IgD-negative memory B cell (primary cell): ENCODE results near the gene ADAM23. TPM values are rescaled to one million over a fixed set of nuclear protein-coding genes. Genes with fewer than 3 reads are reported as not detected.

Experiments used
- H3K27ac Mint-ChIP-seq, 3 donors: one replicate each; pipeline ENCODE4 v1.8.0; 2020 to 2022; ENCODE audit warnings: mild to moderate bottlenecking in 3 of 3, mixed read lengths in 3 of 3, moderate library complexity in 1 of 3
- H3K27me3 Mint-ChIP-seq: one replicate; pipeline ENCODE4 v1.8.0; 2021; ENCODE audit warnings: mixed read lengths
- H3K36me3 Mint-ChIP-seq: one replicate; pipeline ENCODE4 v1.8.0; 2020; ENCODE audit warnings: mild to moderate bottlenecking, mixed read lengths
- H3K4me1 Mint-ChIP-seq, 3 donors: one replicate each; pipeline ENCODE4 v1.8.0; 2020 to 2022; ENCODE audit warnings: mixed read lengths in 3 of 3, mild to moderate bottlenecking in 1 of 3
- H3K4me3 Mint-ChIP-seq, 4 donors: one replicate each; pipeline ENCODE4 v1.8.0; 2020 to 2022; ENCODE audit warnings: mild to moderate bottlenecking in 4 of 4, mixed read lengths in 4 of 4, moderate library complexity in 3 of 4
- H3K9me3 Mint-ChIP-seq, 3 donors: one replicate each; pipeline ENCODE4 v1.8.0; 2020 to 2021; ENCODE audit warnings: mixed read lengths in 3 of 3, mild to moderate bottlenecking in 1 of 3
- polyA plus RNA-seq: library from polyadenylated mRNA; unstranded; fragments of 300-500 nt; fragmentation: Illumina TruSeq; gene quantifications from one replicate; pipeline ENCODE4 v1.2.3, GENCODE V29; 2021

The ADAM23 gene
- polyA plus RNA-seq, 1 donor from 2014 or later = not detected

DNA sequence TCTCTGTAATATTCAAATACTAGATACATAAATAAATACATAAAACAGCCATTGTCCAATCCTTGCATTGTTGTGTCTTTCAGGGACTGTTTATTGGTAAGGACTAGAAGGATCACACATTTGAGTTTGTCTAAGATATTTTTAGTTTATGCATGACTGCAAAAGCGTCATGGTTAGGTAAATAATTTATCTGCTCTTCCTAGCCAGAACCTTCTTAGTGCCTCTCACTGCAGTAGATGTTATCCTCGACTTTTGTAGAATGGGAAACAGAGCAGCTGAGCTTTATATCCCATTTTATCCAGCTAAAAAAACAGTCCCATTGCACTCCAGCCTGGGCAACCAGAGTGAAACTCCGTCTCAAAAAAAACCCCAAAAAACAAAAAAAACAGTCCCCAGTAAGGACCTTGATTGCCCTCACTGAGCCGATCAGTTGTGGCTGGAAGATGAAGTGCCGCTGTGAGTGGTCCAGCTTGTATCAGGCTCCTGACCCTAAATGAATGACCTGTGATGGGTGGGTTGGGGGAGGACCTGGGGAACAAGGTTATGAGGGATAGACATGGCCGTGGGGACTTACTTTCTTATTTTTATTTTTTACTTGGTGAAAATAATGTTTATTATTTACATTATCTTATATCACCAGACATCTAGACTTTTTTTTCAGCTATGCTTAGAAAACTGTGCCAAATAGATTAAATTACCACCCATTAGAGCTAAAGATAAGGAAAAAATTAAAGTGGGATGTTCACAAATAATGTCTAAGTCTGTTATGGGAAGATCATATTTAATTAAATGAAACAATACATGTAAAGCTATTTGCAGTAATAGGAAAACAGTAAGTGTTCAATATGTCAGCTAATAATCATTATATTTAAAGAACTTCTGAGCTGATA lies 10.9 kb upstream of the ADAM23 start:
- Mint-ChIP-seq H3K9me3 (peaks cover 0 to 2% (median 0%) of the 10 kb centered on the region in 3 donors), H3K4me3 (no peak overlapping the region), H3K36me3 (no peaks in the 10 kb centered on the region), H3K27ac (no peak overlapping the region), H3K27me3 (no peaks in the 10 kb centered on the region), H3K4me1 (no peaks in the 10 kb centered on the region)

GRCh38 chr2:206433190-206433589 lies 10.1 kb upstream of the ADAM23 start:
- no peaks in the 10 kb centered on the region for H3K4me1 Mint-ChIP-seq
- no peak overlapping the region for H3K4me3 Mint-ChIP-seq
- H3K36me3 Mint-ChIP-seq = no peaks in the 10 kb centered on the region
- H3K9me3 Mint-ChIP-seq = peaks cover 0 to 2% (median 0%) of the 10 kb centered on the region in 3 donors
- H3K27me3 Mint-ChIP-seq = no peaks in the 10 kb centered on the region
- no peak overlapping the region for H3K27ac Mint-ChIP-seq

DNA sequence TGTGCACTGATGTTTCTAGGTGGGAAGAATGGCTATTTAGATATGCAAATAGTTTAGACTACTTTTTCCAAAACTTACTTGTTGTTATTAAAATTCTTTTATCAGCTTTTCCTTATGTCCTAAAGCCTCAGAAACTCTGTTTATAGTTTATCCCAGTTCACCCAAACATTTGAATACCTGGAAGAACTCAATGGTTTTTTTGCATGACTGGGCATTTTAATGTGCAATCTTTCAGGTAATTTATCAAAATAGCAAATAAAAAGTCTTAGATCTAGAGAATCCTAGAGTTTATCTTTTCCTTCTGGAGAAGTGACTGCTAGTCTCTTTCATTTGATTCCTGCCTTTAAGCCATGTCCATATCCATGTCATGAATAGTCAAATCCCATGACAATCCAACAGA lies 9.6 kb upstream of the ADAM23 start:
- Mint-ChIP-seq H3K9me3 (peaks cover 0 to 2% (median 0%) of the 10 kb centered on the region in 3 donors), H3K27me3 (no peaks in the 10 kb centered on the region), H3K4me1 (no peaks in the 10 kb centered on the region), H3K36me3 (no peaks in the 10 kb centered on the region), H3K27ac (no peak overlapping the region), H3K4me3 (no peak overlapping the region)

GRCh38 chr2:206435742-206436141 lies 7.6 kb upstream of the ADAM23 start:
- H3K4me1 Mint-ChIP-seq = no peaks in the 10 kb centered on the region

DNA sequence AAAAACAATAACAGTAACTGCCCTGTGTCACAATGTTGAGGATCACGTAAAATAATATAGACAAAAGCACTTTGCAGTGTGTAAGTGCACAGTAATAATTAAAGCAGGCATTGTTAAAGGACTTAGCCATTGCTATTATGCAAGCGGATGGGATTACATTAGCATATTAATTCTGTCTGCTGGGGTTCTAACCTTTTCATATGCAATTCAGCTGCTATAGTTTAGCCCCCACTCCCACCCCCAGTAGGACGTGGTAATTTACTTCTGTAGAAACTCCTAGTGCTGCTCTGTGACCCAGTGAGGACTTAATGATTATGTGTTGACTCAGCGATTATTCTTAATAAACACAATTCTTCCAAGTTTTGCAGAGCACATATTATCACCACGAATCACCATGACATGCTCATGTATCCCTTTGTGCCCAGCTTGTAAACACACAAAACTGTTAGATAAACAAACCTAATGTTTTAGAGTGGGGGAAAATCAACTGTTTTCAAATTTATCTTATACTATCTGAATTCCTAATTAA lies 5.1 kb upstream of the ADAM23 start:
- Mint-ChIP-seq H3K27me3 (peaks cover 27% of the 10 kb centered on the region), H3K36me3 (no peaks in the 10 kb centered on the region), H3K9me3 (no peaks in the 10 kb centered on the region), H3K4me3 (no peak overlapping the region), H3K4me1 (peaks cover 0 to 8% (median 6%) of the 10 kb centered on the region in 3 donors), H3K27ac (no peak overlapping the region)

More at GRCh38 chr2:206435742-206436141, 7.6 kb upstream of the ADAM23 start:
- Mint-ChIP-seq H3K36me3 (no peaks in the 10 kb centered on the region), H3K27ac (no peak overlapping the region), H3K9me3 (no peaks in the 10 kb centered on the region), H3K4me3 (no peak overlapping the region), H3K27me3 (peaks cover 10% of the 10 kb centered on the region)

DNA sequence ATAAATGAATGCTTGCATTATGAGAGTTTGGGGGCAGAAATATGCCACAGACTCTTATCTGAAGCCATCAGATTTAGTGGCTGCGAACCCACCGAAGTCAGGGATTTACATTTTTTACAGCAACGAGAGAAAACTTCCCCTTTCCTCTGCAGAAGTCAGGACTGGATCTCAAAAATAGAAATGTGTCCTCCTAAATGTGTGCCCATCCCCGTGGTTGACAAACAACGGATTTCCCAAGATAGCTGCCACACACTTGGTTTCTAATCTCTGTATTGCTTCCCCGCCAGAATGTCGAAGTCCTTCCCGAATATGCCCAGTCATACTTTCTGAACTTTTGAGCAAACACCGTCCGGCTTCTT lies 879 bp upstream of the ADAM23 start:
- peaks cover 4 to 12% (median 10%) of the 10 kb centered on the region in 3 donors for H3K4me1 Mint-ChIP-seq
- H3K36me3 Mint-ChIP-seq = peaks cover 1% of the 10 kb centered on the region
- H3K4me3 Mint-ChIP-seq = peak overlapping the region; percentile 73 to 88 (median 75)
- no peaks in the 10 kb centered on the region for H3K9me3 Mint-ChIP-seq
- no peak overlapping the region for H3K27ac Mint-ChIP-seq
- H3K27me3 Mint-ChIP-seq = peaks cover 41% of the 10 kb centered on the region

DNA sequence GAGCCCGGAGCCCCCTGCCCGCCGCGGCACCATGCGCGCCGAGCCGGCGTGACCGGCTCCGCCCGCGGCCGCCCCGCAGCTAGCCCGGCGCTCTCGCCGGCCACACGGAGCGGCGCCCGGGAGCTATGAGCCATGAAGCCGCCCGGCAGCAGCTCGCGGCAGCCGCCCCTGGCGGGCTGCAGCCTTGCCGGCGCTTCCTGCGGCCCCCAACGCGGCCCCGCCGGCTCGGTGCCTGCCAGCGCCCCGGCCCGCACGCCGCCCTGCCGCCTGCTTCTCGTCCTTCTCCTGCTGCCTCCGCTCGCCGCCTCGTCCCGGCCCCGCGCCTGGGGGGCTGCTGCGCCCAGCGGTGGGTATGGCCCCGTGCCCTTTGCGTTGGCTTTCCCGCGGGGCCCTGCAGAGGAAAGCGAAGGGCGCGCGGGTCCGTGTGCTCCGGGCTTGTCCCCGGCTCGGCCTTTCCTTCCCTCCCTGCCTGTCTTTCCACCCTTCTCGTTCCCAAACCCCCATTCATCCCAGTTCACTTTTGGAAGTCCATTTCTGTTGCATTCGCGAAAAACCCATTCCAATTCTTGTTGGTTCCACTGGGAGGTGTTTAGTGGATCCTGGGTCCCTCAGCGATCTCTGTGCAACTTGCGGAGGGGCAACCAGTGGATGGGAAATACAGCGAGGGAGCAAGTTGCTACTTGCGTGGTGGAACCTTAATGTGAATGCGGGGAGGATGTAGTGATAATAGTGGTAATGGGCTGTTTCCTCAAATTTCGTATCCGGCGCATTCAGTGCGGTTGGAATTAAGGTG lies 599 bp downstream of the ADAM23 start:
- no peaks in the 10 kb centered on the region for H3K9me3 Mint-ChIP-seq
- peaks cover 4 to 12% (median 10%) of the 10 kb centered on the region in 3 donors for H3K4me1 Mint-ChIP-seq
- peaks cover 41% of the 10 kb centered on the region for H3K27me3 Mint-ChIP-seq
- H3K4me3 Mint-ChIP-seq = peak overlapping the region; percentile 77 to 90 (median 82)
- peaks cover 1% of the 10 kb centered on the region for H3K36me3 Mint-ChIP-seq
- no peak overlapping the region for H3K27ac Mint-ChIP-seq

- Mint-ChIP-seq H3K4me1 (peaks cover 4 to 12% (median 10%) of the 10 kb centered on the region in 3 donors), H3K4me3 (no peak overlapping the region), H3K36me3 (peaks cover 1% of the 10 kb centered on the region), H3K9me3 (peaks cover 0 to 3% (median 0%) of the 10 kb centered on the region in 3 donors), H3K27ac (no peak overlapping the region), H3K27me3 (peaks cover 34% of the 10 kb centered on the region)
These were observed 2.6 kb downstream of the ADAM23 start for GRCh38 chr2:206445948-206446347.

DNA sequence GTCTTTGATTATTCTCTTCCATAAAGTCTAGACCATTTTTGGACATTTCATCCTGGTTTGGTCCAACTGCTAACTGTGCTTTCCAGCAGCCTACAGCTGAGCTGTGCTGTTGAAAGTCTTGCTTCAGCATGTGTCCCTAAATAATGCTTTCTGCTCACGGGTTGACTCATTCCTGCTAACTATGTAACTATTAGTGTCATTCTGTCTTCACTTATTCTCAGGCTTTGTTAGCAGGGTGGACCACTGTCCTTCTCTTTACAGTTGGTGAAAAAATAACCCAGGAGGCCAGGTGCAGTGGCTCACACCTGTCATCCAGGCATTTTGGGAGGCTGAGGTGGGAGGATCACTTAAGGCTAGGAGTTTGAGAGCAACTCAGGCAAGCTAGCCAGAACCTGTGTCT lies 8.9 kb downstream of the ADAM23 start:
- no peak overlapping the region for H3K27ac Mint-ChIP-seq
- no peak overlapping the region for H3K4me3 Mint-ChIP-seq
- H3K4me1 Mint-ChIP-seq = peaks cover 0 to under 1% (median 0%) of the 10 kb centered on the region in 3 donors
- H3K27me3 Mint-ChIP-seq = peaks cover 6% of the 10 kb centered on the region
- H3K9me3 Mint-ChIP-seq = peaks cover 0 to 3% (median 0%) of the 10 kb centered on the region in 3 donors
- peaks cover 1% of the 10 kb centered on the region for H3K36me3 Mint-ChIP-seq

DNA sequence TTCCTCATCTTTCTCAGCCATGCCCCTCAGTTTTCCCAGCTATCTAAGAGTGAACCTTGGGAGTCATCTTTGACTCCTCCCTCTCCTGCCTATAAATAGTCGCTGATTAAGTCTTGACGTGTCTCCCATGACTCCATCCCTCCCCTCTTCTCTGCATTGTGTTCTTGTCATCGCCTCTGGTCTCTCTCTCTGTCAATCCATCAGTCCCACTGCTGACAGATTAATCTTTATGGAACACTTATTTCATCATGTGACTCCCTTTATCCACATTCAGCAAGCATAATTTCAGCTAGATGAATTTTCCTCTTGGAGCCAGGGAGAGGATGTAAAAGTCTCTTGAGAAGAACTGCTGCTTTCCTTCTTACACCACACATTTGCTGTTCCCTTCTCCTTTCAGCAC lies 9.4 kb downstream of the ADAM23 start:
- H3K4me1 Mint-ChIP-seq = peaks cover 0 to 3% (median 0%) of the 10 kb centered on the region in 3 donors
- H3K9me3 Mint-ChIP-seq = peaks cover 0 to 3% (median 0%) of the 10 kb centered on the region in 3 donors
- no peak overlapping the region for H3K4me3 Mint-ChIP-seq
- peaks cover 1% of the 10 kb centered on the region for H3K36me3 Mint-ChIP-seq
- no peak overlapping the region for H3K27ac Mint-ChIP-seq
- H3K27me3 Mint-ChIP-seq = peaks cover 6% of the 10 kb centered on the region

- Mint-ChIP-seq H3K4me3 (no peak overlapping the region), H3K36me3 (peaks cover 1% of the 10 kb centered on the region), H3K27me3 (peaks cover 2% of the 10 kb centered on the region), H3K9me3 (peaks cover 0 to 2% (median 0%) of the 10 kb centered on the region in 3 donors), H3K4me1 (peaks cover 0 to 3% (median 2%) of the 10 kb centered on the region in 3 donors), H3K27ac (no peak overlapping the region)
These were observed 12.9 kb downstream of the ADAM23 start for GRCh38 chr2:206456078-206456754.

DNA sequence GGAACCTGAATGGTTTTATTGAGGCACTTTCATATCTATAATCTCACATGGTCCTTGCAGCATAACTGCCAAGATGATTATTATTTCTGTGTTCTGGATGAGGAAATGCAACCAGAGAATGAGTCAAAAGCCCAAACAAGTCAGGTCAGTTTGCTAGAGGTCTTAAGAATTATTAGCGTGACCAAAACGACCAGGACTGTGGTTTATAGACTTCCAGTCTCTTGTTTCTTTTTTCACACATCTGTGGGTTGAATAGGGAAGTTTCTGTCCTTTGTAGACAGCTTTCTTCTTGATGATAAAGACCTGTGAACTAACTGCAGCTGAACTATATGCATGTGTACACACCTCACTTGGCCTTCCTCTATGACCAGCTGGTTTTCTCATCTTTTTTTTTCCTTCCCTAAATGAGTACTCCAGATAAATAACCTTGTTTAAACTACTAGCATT lies 13.9 kb downstream of the ADAM23 start:
- Mint-ChIP-seq H3K4me3 (no peak overlapping the region), H3K9me3 (peaks cover 0 to 2% (median 0%) of the 10 kb centered on the region in 3 donors), H3K27ac (no peak overlapping the region), H3K4me1 (peaks cover 0 to 3% (median 2%) of the 10 kb centered on the region in 3 donors), H3K27me3 (peaks cover 2% of the 10 kb centered on the region), H3K36me3 (peaks cover 4% of the 10 kb centered on the region)

- Mint-ChIP-seq H3K4me1 (peaks cover 0 to 2% (median 2%) of the 10 kb centered on the region in 3 donors), H3K27me3 (peaks cover 5% of the 10 kb centered on the region), H3K9me3 (peaks cover 0 to 4% (median 3%) of the 10 kb centered on the region in 3 donors), H3K27ac (no peak overlapping the region), H3K36me3 (peaks cover 5% of the 10 kb centered on the region), H3K4me3 (no peak overlapping the region)
These were observed 19.0 kb downstream of the ADAM23 start for GRCh38 chr2:206462240-206462854.

DNA sequence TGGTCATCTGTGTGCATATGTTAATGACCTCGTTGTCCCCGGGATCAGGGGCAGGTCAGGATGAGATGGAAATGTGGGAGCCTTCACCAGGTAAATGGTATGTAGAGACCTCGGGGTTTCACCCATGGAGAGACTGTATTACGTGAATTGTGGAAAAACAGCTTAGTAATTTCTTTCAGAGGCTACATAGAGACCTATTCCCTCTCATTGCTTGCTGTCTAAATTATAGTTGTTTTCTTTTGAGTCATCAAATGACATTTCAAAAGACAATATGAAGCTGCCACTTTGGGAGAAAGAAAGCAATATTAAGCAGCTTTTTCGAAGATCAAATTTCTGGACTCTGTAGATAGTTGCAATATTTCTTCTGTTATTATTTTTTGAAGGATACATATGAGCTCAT lies 20.4 kb downstream of the ADAM23 start:
- Mint-ChIP-seq H3K36me3 (peaks cover 5% of the 10 kb centered on the region), H3K27me3 (peaks cover 5% of the 10 kb centered on the region), H3K4me3 (no peak overlapping the region), H3K9me3 (peaks cover 3 to 12% (median 5%) of the 10 kb centered on the region in 3 donors), H3K27ac (no peak overlapping the region), H3K4me1 (peaks cover 0 to 2% (median 0%) of the 10 kb centered on the region in 3 donors)
